HepG2 (cell line): Measurements from ENCODE around the gene PAK1IP1.

Experiments used
- JUNB ChIP-seq: sonication (generic); formaldehyde crosslinking; IDR thresholded peaks from 2 replicates; pipeline ENCODE4 v1.8.0; 2022; ENCODE audit warnings: missing genetic modification reagents, mild to moderate bottlenecking, borderline replicate concordance
- POLR2A ChIP-seq, 2 experiments: IDR thresholded peaks; 2 replicates each; pipeline ENCODE4 v1.6.1; 2011; ENCODE audit warnings: low read depth in 2 of 2, low read length in 2 of 2, mild to moderate bottlenecking in 1 of 2, moderate library complexity in 1 of 2; ENCODE audit not compliant: insufficient read depth in 1 of 2
- PTBP1 ChIP-seq: fragments of 200-400 bp; formaldehyde crosslinking; IDR thresholded peaks from 2 replicates; pipeline ENCODE4 v1.6.1; 2018; ENCODE audit warnings: low read length, low read depth; ENCODE audit not compliant: poor library complexity, severe bottlenecking
- U2AF2 ChIP-seq: fragments of 200-400 bp; formaldehyde crosslinking; IDR thresholded peaks from 2 replicates; pipeline ENCODE4 v1.6.1; 2017; ENCODE audit warnings: low read depth, mild to moderate bottlenecking, low read length
- ZNF670 ChIP-seq: sonication (generic); formaldehyde crosslinking; IDR thresholded peaks from 2 replicates; pipeline ENCODE4 v1.8.0; 2022; ENCODE audit warnings: mild to moderate bottlenecking, missing genetic modification reagents, borderline replicate concordance
- ZNF740 ChIP-seq: sonication (generic); formaldehyde crosslinking; IDR thresholded peaks from 2 replicates; pipeline ENCODE4 v1.4.0; 2020; ENCODE audit warnings: missing genetic modification reagents

- TF ChIP-seq JUNB (CRISPR knock-in tag) = no peak
- TF ChIP-seq POLR2A (IDR thresholded peaks at IDR 0.05; ENCODE audit: insufficient read depth in 1 of 2, low read depth in 2 of 2, low read length in 2 of 2) = peak; percentile 3 to 64; a peak in 3 of 4 replicates
- TF ChIP-seq PTBP1 = no peak
- no peak for TF ChIP-seq ZNF670 (CRISPR knock-in tag)
- TF ChIP-seq U2AF2 = no peak
- no peak for TF ChIP-seq ZNF740
Observed at GRCh38 chr6:10720265-10720959, 25.6 kb downstream of the PAK1IP1 start.
